Transverse colon (tissue), 4 donors: ENCODE results near the gene SPIN2A.

Experiments
- CTCF ChIP-seq, 5 experiments: fragments of 200-600 bp in 3 of 5; fragments of 450-650 bp in 2 of 5; sonication (generic) in 3 of 5; IDR thresholded peaks; 1 replicate in 2 of 5; 2 replicates in 3 of 5; pipeline ENCODE4 v1.5.1; 2016 to 2017; ENCODE audit warnings: antibody characterized with exemption in 5 of 5, inconsistent platforms in 3 of 5, mild to moderate bottlenecking in 2 of 5, moderate library complexity in 1 of 5
- POLR2A ChIP-seq: fragments of 450-650 bp; IDR thresholded peaks from one replicate; pipeline ENCODE4 v1.6.1; 2016; ENCODE audit warnings: antibody characterized with exemption, mild to moderate bottlenecking, moderate library complexity
- POLR2AphosphoS5 ChIP-seq, 3 donors: sonication (generic); formaldehyde crosslinking; IDR thresholded peaks; one replicate each; pipeline ENCODE4 v1.6.1; 2016; ENCODE audit warnings: antibody characterized with exemption in 3 of 3

- TF ChIP-seq POLR2A = no peak
- peak in 4 of 5 experiments; percentile 14 to 40 (median 26) for TF ChIP-seq CTCF (IDR thresholded peaks at IDR 0.05)
- no peak for TF ChIP-seq POLR2AphosphoS5 (IDR thresholded peaks at IDR 0.05)
These were observed 19.3 kb upstream of the SPIN2A start for GRCh38 chrX:57156397-57157049.
